Endodermal cell (in vitro differentiated cells): ENCODE data around the gene CD3E. TPM values are rescaled to one million over a fixed set of nuclear protein-coding genes. Genes with fewer than 3 reads are reported as not detected.

Experiments used
- DNase-seq: peaks from one replicate; pipeline ENCODE4 v3.0.0-alpha.2; 2017
- H3K27ac ChIP-seq: 2 replicates; pipeline ENCODE4 v1.5.1; 2013; ENCODE audit warnings: mild to moderate bottlenecking, low read depth, low read length, moderate library complexity
- H3K27me3 ChIP-seq: 2 replicates; pipeline ENCODE4 v1.6.1; 2013; ENCODE audit warnings: mild to moderate bottlenecking, low read length, moderate library complexity; ENCODE audit not compliant: insufficient read depth, control insufficient read depth, poor library complexity, severe bottlenecking
- H3K36me3 ChIP-seq: 2 replicates; pipeline ENCODE4 v1.7.0; 2013; ENCODE audit warnings: mild to moderate bottlenecking, low read length, moderate library complexity; ENCODE audit not compliant: control insufficient read depth, insufficient read depth
- H3K4me1 ChIP-seq: one replicate; pipeline ENCODE4 v1.7.0; 2013; ENCODE audit warnings: low read length; ENCODE audit not compliant: control insufficient read depth, insufficient read depth
- H3K4me3 ChIP-seq: 2 replicates; pipeline ENCODE4 v1.5.1; 2013; ENCODE audit warnings: mild to moderate bottlenecking, low read length, moderate library complexity
- H3K9ac ChIP-seq: 2 replicates; pipeline ENCODE4 v1.6.1; 2013; ENCODE audit warnings: mild to moderate bottlenecking, low read length, moderate library complexity; ENCODE audit not compliant: poor library complexity, severe bottlenecking; ENCODE audit errors: extremely low read depth
- H3K9me3 ChIP-seq: 2 replicates; pipeline ENCODE4 v1.6.1; 2013; ENCODE audit warnings: mild to moderate bottlenecking, low read length, moderate library complexity; ENCODE audit not compliant: control insufficient read depth
- H3K27ac Mint-ChIP-seq: 2 replicates; pipeline ENCODE4 v1.8.0; 2020; ENCODE audit warnings: mixed read lengths
- H3K27me3 Mint-ChIP-seq: 2 replicates; pipeline ENCODE4 v1.8.0; 2021; ENCODE audit warnings: mild to moderate bottlenecking, mixed read lengths; ENCODE audit not compliant: insufficient read depth
- H3K36me3 Mint-ChIP-seq: 2 replicates; pipeline ENCODE4 v1.8.0; 2020; ENCODE audit warnings: low read depth, mixed read lengths
- H3K4me1 Mint-ChIP-seq: 2 replicates; pipeline ENCODE4 v1.8.0; 2020; ENCODE audit warnings: mixed read lengths
- H3K4me3 Mint-ChIP-seq: 2 replicates; pipeline ENCODE4 v1.8.0; 2020; ENCODE audit warnings: mild to moderate bottlenecking, moderate library complexity, mixed read lengths
- H3K9me3 Mint-ChIP-seq: 2 replicates; pipeline ENCODE4 v1.8.0; 2020; ENCODE audit warnings: mild to moderate bottlenecking, mixed read lengths
- WGBS, 2 experiments: methylation state at CpG; one replicate each; pipeline versions ENCODE4 v1.1.5 to v1.1.7; 2013; ENCODE audit warnings: missing lambda C conversion rate in 2 of 2, mixed read lengths in 1 of 2; ENCODE audit not compliant: insufficient coverage in 1 of 2, insufficient read length in 1 of 2; 5-methylcytosine and 5-hydroxymethylcytosine counted together
- total RNA-seq, 2 donors: library from RNA; stranded (reverse); fragmentation: NEBNext Ultra II Directional in 1 of 2; extraction: Animal tissue kit (Norgen Biotek cat#: 25700) in 1 of 2; gene quantifications; 2 replicates in 1 of 2; 3 replicates in 1 of 2; pipeline ENCODE4 v1.2.1, GENCODE V29; 2021
- TF ChIP-seq, protein P1 (sequence below): fragments of 200-600 bp; sonication (generic); conservative IDR thresholded peaks from 2 replicates; pipeline ENCODE4 v1.5.0; 2021; ENCODE audit warnings: antibody characterized with exemption, mild to moderate bottlenecking

The CD3E gene
- total RNA-seq, 2 donors from 2014 or later = 0.29 TPM; not detected in 1

GRCh38 chr11:118260353-118260752 is 44.2 kb upstream of the CD3E start:
- no peak overlapping the region for H3K27ac Mint-ChIP-seq
- H3K27me3 Mint-ChIP-seq = peaks cover 46% of the 10 kb centered on the region
- 94 to 100% methylated on average over 1 to 2 of the region's 3 CpGs for WGBS, 2 experiments
- Histone ChIP-seq H3K4me3 (no peak overlapping the region), H3K27ac (no peak overlapping the region), H3K9me3 (peaks cover 4% of the 10 kb centered on the region), H3K9ac (no peak overlapping the region), H3K27me3 (peaks cover 54% of the 10 kb centered on the region), H3K4me1 (peaks cover 15% of the 10 kb centered on the region), H3K36me3 (no peaks in the 10 kb centered on the region)
- no peaks in the 10 kb centered on the region for H3K9me3 Mint-ChIP-seq
- H3K4me1 Mint-ChIP-seq = peaks cover 26% of the 10 kb centered on the region
- TF ChIP-seq, protein P1, sequence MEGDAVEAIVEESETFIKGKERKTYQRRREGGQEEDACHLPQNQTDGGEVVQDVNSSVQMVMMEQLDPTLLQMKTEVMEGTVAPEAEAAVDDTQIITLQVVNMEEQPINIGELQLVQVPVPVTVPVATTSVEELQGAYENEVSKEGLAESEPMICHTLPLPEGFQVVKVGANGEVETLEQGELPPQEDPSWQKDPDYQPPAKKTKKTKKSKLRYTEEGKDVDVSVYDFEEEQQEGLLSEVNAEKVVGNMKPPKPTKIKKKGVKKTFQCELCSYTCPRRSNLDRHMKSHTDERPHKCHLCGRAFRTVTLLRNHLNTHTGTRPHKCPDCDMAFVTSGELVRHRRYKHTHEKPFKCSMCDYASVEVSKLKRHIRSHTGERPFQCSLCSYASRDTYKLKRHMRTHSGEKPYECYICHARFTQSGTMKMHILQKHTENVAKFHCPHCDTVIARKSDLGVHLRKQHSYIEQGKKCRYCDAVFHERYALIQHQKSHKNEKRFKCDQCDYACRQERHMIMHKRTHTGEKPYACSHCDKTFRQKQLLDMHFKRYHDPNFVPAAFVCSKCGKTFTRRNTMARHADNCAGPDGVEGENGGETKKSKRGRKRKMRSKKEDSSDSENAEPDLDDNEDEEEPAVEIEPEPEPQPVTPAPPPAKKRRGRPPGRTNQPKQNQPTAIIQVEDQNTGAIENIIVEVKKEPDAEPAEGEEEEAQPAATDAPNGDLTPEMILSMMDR = no peak
- no peak overlapping the region for H3K4me3 Mint-ChIP-seq
- no peak for DNase-seq
- H3K36me3 Mint-ChIP-seq = peaks cover 7% of the 10 kb centered on the region

DNA sequence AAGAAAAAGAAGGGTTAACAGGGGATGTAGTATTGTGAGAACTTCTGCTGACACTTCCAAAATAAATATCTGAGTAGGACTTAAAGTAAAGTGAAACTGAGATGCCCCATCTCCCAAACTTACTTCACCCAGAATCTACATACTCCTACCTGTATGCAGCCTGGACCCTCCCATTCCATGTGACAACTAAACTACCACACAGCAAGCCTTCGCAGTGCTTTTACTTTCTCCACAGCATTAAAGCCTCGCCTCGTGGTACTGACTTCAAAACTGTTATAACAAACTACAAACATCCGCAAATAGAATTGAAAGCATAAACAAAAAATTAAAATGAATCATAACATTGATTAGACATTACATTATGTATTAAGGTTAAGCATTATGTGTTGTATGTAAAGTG is 41.4 kb upstream of the CD3E start:
- no peak for DNase-seq
- Histone ChIP-seq H3K27ac (no peak overlapping the region), H3K27me3 (peaks cover 33% of the 10 kb centered on the region), H3K4me3 (peak overlapping the region; percentile 68), H3K9me3 (peaks cover 4% of the 10 kb centered on the region), H3K9ac (no peak overlapping the region), H3K36me3 (no peaks in the 10 kb centered on the region), H3K4me1 (peaks cover 22% of the 10 kb centered on the region)
- WGBS, 2 experiments = 80 to 84% methylated on average over 2 to 3 of the region's 4 CpGs
- peaks cover 35% of the 10 kb centered on the region for H3K4me1 Mint-ChIP-seq
- H3K36me3 Mint-ChIP-seq = peaks cover 7% of the 10 kb centered on the region
- H3K27ac Mint-ChIP-seq = no peak overlapping the region
- H3K9me3 Mint-ChIP-seq = no peaks in the 10 kb centered on the region
- TF ChIP-seq, protein P1 = no peak
- H3K27me3 Mint-ChIP-seq = peaks cover 52% of the 10 kb centered on the region
- H3K4me3 Mint-ChIP-seq = peak overlapping the region; percentile 54

GRCh38 chr11:118263695-118264568 is 40.6 kb upstream of the CD3E start, which contains the start of gene MPZL2:
MPZL2 (minus strand) TSS chr11:118264297; CDS start chr11:118264153, 144 bp downstream.
- DNase-seq = peak; percentile 82
- WGBS, 2 experiments = 21 to 40% methylated on average over 13 to 19 of the region's 19 CpGs
- Mint-ChIP-seq H3K27me3 (peaks cover 58% of the 10 kb centered on the region), H3K27ac (peak within 1 kb of the TSS; percentile 49), H3K4me3 (peak within 1 kb of the TSS; percentile 54), H3K4me1 (peaks cover 35% of the 10 kb centered on the region), H3K9me3 (no peaks in the 10 kb centered on the region), H3K36me3 (peaks cover 4% of the 10 kb centered on the region)
- TF ChIP-seq, protein P1 = peak; percentile 17
- peaks cover 41% of the 10 kb centered on the region for H3K27me3 ChIP-seq
- H3K4me3 ChIP-seq = peak within 1 kb of the TSS; percentile 68
- H3K4me1 ChIP-seq = peaks cover 22% of the 10 kb centered on the region
- peaks cover 4% of the 10 kb centered on the region for H3K9me3 ChIP-seq
- no peaks in the 10 kb centered on the region for H3K36me3 ChIP-seq
- no peak within 1 kb of the TSS for H3K9ac ChIP-seq
- H3K27ac ChIP-seq = no peak within 1 kb of the TSS
